ENCODE results near the gene DNAH2.

- TF ChIP-seq CTCF (IDR thresholded peaks at IDR 0.05; ENCODE audit: low read length): no peak
- TF ChIP-seq EZH2 (IDR thresholded peaks at IDR 0.05; ENCODE audit: borderline replicate concordance, low read length): no peak
These were observed 158.3 kb downstream of the DNAH2 start for GRCh38 chr17:7875804-7876370.
